Kidney epithelial cell (primary cell): ENCODE results near the gene CEP295NL. TPM values are rescaled to one million over a fixed set of nuclear protein-coding genes. Genes with fewer than 3 reads are reported as not detected.
A peak's percentile ranks its signal among the peaks of the same experiment; 100 is the strongest.

ENCODE experiments used
- DNase-seq: peaks from one replicate; pipeline ENCODE4 v3.0.0-alpha.2; 2010; ENCODE audit warnings: low read depth
- H3K27me3 ChIP-seq: 2 replicates; pipeline ENCODE4 v1.6.0; 2011; ENCODE audit warnings: low read length; ENCODE audit not compliant: control insufficient read depth, insufficient read depth
- H3K36me3 ChIP-seq: 2 replicates; pipeline ENCODE4 v1.5.1; 2011; ENCODE audit warnings: low read length; ENCODE audit not compliant: control insufficient read depth, insufficient read depth
- H3K4me3 ChIP-seq: 2 replicates; pipeline ENCODE4 v1.5.1; 2011; ENCODE audit warnings: low read depth, mild to moderate bottlenecking, control low read depth, low read length
- total RNA-seq: library from RNA; depleted of rRNA; stranded (reverse); fragments of >200 nt; gene quantifications from 2 replicates; pipeline ENCODE4 v1.2.3, GENCODE V29; 2015
- TF ChIP-seq, protein P1 (sequence below): IDR thresholded peaks from 2 replicates; pipeline ENCODE4 v1.5.1; 2011; ENCODE audit warnings: mild to moderate bottlenecking, moderate library complexity, low read length, control low read depth, inconsistent platforms; ENCODE audit not compliant: insufficient read depth, poor library complexity, severe bottlenecking

CEP295NL gene
- total RNA-seq, 1 donor from 2014 or later: 0.63 TPM

- Histone ChIP-seq H3K36me3 (no peaks in the 10 kb centered on the region), H3K4me3 (no peak overlapping the region), H3K27me3 (no peaks in the 10 kb centered on the region)
- TF ChIP-seq, protein P1, sequence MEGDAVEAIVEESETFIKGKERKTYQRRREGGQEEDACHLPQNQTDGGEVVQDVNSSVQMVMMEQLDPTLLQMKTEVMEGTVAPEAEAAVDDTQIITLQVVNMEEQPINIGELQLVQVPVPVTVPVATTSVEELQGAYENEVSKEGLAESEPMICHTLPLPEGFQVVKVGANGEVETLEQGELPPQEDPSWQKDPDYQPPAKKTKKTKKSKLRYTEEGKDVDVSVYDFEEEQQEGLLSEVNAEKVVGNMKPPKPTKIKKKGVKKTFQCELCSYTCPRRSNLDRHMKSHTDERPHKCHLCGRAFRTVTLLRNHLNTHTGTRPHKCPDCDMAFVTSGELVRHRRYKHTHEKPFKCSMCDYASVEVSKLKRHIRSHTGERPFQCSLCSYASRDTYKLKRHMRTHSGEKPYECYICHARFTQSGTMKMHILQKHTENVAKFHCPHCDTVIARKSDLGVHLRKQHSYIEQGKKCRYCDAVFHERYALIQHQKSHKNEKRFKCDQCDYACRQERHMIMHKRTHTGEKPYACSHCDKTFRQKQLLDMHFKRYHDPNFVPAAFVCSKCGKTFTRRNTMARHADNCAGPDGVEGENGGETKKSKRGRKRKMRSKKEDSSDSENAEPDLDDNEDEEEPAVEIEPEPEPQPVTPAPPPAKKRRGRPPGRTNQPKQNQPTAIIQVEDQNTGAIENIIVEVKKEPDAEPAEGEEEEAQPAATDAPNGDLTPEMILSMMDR: no peak
- no peak for DNase-seq
Observed at GRCh38 chr17:78884148-78884825, 18.7 kb downstream of the CEP295NL start.

- no peak overlapping the region for H3K4me3 ChIP-seq
- no peaks in the 10 kb centered on the region for H3K27me3 ChIP-seq
- TF ChIP-seq, protein P1: no peak
- peak; percentile 93 for DNase-seq
- H3K36me3 ChIP-seq: no peaks in the 10 kb centered on the region
Observed at GRCh38 chr17:78883533-78884131, 19.4 kb downstream of the CEP295NL start.

DNA sequence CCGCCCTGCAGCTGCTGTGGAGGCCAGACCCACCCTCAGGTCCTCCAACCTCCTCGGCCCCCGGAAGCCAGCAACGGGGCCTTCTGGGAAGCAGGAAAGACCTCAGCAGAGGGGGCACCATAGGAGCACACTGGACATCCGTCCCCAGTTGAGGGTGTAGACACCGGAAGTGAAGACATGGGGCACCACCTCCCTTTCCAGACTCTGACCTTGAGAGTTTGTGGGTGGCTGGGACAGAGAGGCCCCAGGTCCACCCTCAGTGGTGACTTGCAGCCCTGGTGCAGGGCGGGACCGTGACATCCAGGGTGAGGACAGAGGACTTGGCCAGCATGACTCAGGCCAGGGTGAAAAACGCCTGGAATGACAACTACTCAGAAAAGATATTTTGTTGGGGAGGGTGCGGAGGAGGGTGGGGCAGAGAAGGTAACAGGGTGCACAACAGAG lies 19.9 kb downstream of the CEP295NL start:
- Histone ChIP-seq H3K4me3 (no peak overlapping the region), H3K36me3 (no peaks in the 10 kb centered on the region), H3K27me3 (no peaks in the 10 kb centered on the region)
- DNase-seq: peak; percentile 57
- TF ChIP-seq, protein P1: no peak

DNA sequence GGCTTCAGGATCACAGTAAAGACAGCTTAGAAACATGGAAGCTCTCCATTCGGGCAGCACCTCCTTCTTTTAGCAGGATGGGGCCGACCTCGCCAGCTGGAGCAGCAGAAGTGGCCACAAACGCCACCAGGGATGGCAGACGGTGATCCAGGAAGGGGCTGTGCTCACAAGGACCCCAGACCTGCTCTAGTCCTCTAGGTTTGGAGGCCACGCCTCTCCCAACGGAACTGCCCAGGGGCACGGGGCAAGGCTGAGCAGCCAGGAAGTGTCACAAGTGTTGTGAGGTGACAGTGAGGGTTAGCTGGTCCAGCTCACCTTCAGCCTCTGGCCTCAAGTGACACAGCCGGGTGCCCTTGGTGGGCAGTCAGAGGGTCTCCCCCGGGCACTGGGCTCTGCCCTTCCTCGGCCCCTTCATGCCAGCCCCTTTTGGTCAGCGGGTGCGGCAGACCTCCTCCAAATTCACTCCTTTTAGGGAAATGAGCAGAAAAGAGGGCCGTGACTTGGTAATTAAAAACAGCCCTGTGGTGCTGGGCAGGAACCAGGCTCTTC lies 20.4 kb downstream of the CEP295NL start:
- Histone ChIP-seq H3K4me3 (no peak overlapping the region), H3K36me3 (no peaks in the 10 kb centered on the region), H3K27me3 (no peaks in the 10 kb centered on the region)
- DNase-seq: no peak
- TF ChIP-seq, protein P1: no peak

DNA sequence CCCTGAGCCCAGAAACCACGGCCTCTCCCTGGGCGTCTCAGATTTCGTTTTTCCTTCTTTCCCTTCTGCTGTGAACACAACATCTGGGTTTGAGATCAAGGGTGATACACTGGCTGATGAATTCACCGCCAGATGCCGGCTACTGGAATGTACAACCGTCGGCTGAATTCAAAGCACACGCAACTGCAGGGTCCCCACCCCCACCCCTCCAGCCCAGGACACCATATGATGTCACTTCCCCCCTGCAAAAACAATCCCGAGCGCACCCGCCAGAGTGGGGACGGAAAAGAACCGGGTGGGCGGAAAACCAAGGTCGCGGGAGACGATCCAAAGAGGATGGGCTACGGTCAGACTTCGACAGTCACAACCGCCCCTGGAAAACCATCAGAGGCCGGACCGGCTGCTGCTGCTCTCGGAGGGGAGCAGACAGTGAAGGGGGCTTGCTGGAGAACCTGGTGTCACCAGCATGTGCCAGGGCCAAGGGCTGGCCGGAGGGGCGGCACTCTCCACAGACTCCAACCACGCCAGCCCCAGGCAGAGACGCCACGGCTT lies 23.3 kb downstream of the CEP295NL start:
- TF ChIP-seq, protein P1: no peak
- DNase-seq: peak; percentile 53
- Histone ChIP-seq H3K36me3 (no peaks in the 10 kb centered on the region), H3K27me3 (no peaks in the 10 kb centered on the region), H3K4me3 (no peak overlapping the region)
